ENCODE measurements around the gene PARVA. TPM values are rescaled to one million over a fixed set of nuclear protein-coding genes. Genes with fewer than 3 reads are reported as not detected.
"Not testable (repeated sequence)": the region's sequence is repeated elsewhere in the genome, so short reads cannot be mapped to it uniquely, and the experiment has no call there.

PARVA gene
- total and polyA plus RNA-seq, 4 donors = 3.1 to 11.7 (median 11.2) TPM

GRCh38 chr11:12363373-12363772 is 14.0 kb upstream of the PARVA start:
- 98% methylated on average over 1 of the region's 1 CpG for WGBS

GRCh38 chr11:12365965-12366575 is 11.3 kb upstream of the PARVA start:
- 60% methylated on average over 14 of the region's 14 CpGs for WGBS
- not testable (repeated sequence) for H3K27ac ChIP-seq (ENCODE audit: low read depth in 1 of 2, low read length in 2 of 2); H3K36me3 ChIP-seq (ENCODE audit: control insufficient read depth in 4 of 4, insufficient read depth in 3 of 4, low read depth in 1 of 4, low read length in 3 of 4); H3K27me3 ChIP-seq (ENCODE audit: control insufficient read depth in 4 of 4, insufficient read depth in 4 of 4, low read length in 3 of 4); H3K4me3 ChIP-seq (ENCODE audit: low read depth in 1 of 3, low read length in 3 of 3); H3K4me1 ChIP-seq (ENCODE audit: control insufficient read depth in 4 of 4, insufficient read depth in 4 of 4, low read length in 3 of 4); H3K9me3 ChIP-seq (ENCODE audit: control insufficient read depth in 4 of 4, low read length in 3 of 4); DNase-seq (ENCODE audit: low spot score); H3K9ac ChIP-seq (ENCODE audit: low read depth in 1 of 2, low read length in 2 of 2)

More at GRCh38 chr11:12363373-12363772, 14.0 kb upstream of the PARVA start:
- H3K36me3 ChIP-seq (ENCODE audit: control insufficient read depth in 4 of 4, insufficient read depth in 3 of 4, low read depth in 1 of 4, low read length in 3 of 4) = no peaks in the 10 kb centered on the region
- TF ChIP-seq HNF4G (IDR thresholded peaks at IDR 0.05) (no peak), SP1 (IDR thresholded peaks at IDR 0.05) (no peak), EGR1 (IDR thresholded peaks at IDR 0.05; ENCODE audit: low read depth in 2 of 2) (no peak), GABPA (IDR thresholded peaks at IDR 0.05 in 1 of 2, conservative IDR thresholded peaks at IDR 0.05 in 1 of 2) (no peak)
- TF ChIP-seq, protein P1, sequence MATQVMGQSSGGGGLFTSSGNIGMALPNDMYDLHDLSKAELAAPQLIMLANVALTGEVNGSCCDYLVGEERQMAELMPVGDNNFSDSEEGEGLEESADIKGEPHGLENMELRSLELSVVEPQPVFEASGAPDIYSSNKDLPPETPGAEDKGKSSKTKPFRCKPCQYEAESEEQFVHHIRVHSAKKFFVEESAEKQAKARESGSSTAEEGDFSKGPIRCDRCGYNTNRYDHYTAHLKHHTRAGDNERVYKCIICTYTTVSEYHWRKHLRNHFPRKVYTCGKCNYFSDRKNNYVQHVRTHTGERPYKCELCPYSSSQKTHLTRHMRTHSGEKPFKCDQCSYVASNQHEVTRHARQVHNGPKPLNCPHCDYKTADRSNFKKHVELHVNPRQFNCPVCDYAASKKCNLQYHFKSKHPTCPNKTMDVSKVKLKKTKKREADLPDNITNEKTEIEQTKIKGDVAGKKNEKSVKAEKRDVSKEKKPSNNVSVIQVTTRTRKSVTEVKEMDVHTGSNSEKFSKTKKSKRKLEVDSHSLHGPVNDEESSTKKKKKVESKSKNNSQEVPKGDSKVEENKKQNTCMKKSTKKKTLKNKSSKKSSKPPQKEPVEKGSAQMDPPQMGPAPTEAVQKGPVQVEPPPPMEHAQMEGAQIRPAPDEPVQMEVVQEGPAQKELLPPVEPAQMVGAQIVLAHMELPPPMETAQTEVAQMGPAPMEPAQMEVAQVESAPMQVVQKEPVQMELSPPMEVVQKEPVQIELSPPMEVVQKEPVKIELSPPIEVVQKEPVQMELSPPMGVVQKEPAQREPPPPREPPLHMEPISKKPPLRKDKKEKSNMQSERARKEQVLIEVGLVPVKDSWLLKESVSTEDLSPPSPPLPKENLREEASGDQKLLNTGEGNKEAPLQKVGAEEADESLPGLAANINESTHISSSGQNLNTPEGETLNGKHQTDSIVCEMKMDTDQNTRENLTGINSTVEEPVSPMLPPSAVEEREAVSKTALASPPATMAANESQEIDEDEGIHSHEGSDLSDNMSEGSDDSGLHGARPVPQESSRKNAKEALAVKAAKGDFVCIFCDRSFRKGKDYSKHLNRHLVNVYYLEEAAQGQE (IDR thresholded peaks at IDR 0.05) = no peak
- H3K4me1 ChIP-seq (ENCODE audit: control insufficient read depth in 4 of 4, insufficient read depth in 4 of 4, low read length in 3 of 4) = no peaks in the 10 kb centered on the region
- H3K27me3 ChIP-seq (ENCODE audit: control insufficient read depth in 4 of 4, insufficient read depth in 4 of 4, low read length in 3 of 4) = no peaks in the 10 kb centered on the region
- no peak overlapping the region for H3K4me3 ChIP-seq (ENCODE audit: low read depth in 1 of 3, low read length in 3 of 3)
- no peak overlapping the region for H3K9ac ChIP-seq (ENCODE audit: low read depth in 1 of 2, low read length in 2 of 2)
- H3K9me3 ChIP-seq (ENCODE audit: control insufficient read depth in 4 of 4, low read length in 3 of 4) = no peaks in the 10 kb centered on the region
- no peak overlapping the region for H3K27ac ChIP-seq (ENCODE audit: low read depth in 1 of 2, low read length in 2 of 2)
- no peak for DNase-seq (ENCODE audit: low spot score)

DNA sequence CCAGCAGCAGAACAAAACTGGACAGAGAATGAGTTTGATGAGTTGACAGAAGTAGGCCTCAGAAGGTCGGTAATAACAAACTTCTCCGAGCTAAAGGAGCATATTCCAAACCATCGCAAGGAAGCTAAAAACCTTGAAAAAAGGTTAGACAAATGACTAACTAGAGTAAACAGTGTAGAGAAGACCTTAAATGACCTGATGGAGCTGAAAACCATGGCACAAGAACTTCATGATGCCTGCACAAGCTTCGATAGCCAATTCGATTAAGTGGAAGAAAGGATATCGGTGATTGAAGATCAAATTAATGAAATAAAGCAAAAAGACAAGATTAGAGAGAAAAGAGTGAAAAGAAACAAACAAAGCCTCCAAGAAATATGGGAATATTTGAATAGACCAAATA is 10.3 kb upstream of the PARVA start:
- not testable (repeated sequence) for H3K27me3 ChIP-seq (ENCODE audit: control insufficient read depth in 4 of 4, insufficient read depth in 4 of 4, low read length in 3 of 4); H3K4me3 ChIP-seq (ENCODE audit: low read depth in 1 of 3, low read length in 3 of 3); H3K27ac ChIP-seq (ENCODE audit: low read depth in 1 of 2, low read length in 2 of 2); H3K9ac ChIP-seq (ENCODE audit: low read depth in 1 of 2, low read length in 2 of 2); H3K4me1 ChIP-seq (ENCODE audit: control insufficient read depth in 4 of 4, insufficient read depth in 4 of 4, low read length in 3 of 4); H3K9me3 ChIP-seq (ENCODE audit: control insufficient read depth in 4 of 4, low read length in 3 of 4); DNase-seq (ENCODE audit: low spot score); H3K36me3 ChIP-seq (ENCODE audit: control insufficient read depth in 4 of 4, insufficient read depth in 3 of 4, low read depth in 1 of 4, low read length in 3 of 4)
- 89% methylated on average over 6 of the region's 6 CpGs for WGBS

DNA sequence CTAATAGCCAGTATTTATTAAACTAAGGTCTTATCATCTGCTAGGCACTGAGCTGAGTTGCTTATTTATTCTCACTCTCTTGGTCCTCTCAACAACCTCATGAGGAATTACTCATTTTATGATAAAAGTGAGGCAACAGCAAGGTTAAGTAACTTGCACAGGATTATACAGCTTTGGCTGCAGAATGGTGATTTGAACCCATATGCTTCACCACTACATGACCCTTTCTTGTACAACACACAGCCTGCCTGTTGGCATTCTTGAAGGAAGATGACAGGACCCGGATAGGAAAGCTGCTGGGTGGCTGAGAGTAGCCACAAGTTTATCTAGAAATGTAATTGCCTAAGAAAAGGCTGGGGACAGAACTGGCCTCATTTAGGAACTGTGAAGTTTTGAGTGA is 5.3 kb upstream of the PARVA start:
- no peak overlapping the region for H3K9ac ChIP-seq (ENCODE audit: low read depth in 1 of 2, low read length in 2 of 2)
- H3K4me3 ChIP-seq (ENCODE audit: low read depth in 1 of 3, low read length in 3 of 3) = no peak overlapping the region
- H3K36me3 ChIP-seq (ENCODE audit: control insufficient read depth in 4 of 4, insufficient read depth in 3 of 4, low read depth in 1 of 4, low read length in 3 of 4) = no peaks in the 10 kb centered on the region
- no peak overlapping the region for H3K27ac ChIP-seq (ENCODE audit: low read depth in 1 of 2, low read length in 2 of 2)
- no peaks in the 10 kb centered on the region for H3K9me3 ChIP-seq (ENCODE audit: control insufficient read depth in 4 of 4, low read length in 3 of 4)
- H3K27me3 ChIP-seq (ENCODE audit: control insufficient read depth in 4 of 4, insufficient read depth in 4 of 4, low read length in 3 of 4) = no peaks in the 10 kb centered on the region
- DNase-seq (ENCODE audit: low spot score) = no peak
- peaks cover 0 to 3% (median 1%) of the 10 kb centered on the region in 4 donors for H3K4me1 ChIP-seq (ENCODE audit: control insufficient read depth in 4 of 4, insufficient read depth in 4 of 4, low read length in 3 of 4)
- WGBS = 52% methylated on average over 1 of the region's 1 CpG
- TF ChIP-seq TAF1 (conservative IDR thresholded peaks at IDR 0.05) (no peak), MAX (IDR thresholded peaks at IDR 0.05) (no peak), FOXA1 (IDR thresholded peaks at IDR 0.05) (no peak), EGR1 (IDR thresholded peaks at IDR 0.05; ENCODE audit: low read depth in 2 of 2) (no peak), RXRA (IDR thresholded peaks at IDR 0.05) (no peak), HNF4A (conservative IDR thresholded peaks at IDR 0.05) (no peak), YY1 (IDR thresholded peaks at IDR 0.05) (no peak), SP1 (IDR thresholded peaks at IDR 0.05) (no peak), JUND (IDR thresholded peaks at IDR 0.05) (no peak)
- TF ChIP-seq, protein P2, sequence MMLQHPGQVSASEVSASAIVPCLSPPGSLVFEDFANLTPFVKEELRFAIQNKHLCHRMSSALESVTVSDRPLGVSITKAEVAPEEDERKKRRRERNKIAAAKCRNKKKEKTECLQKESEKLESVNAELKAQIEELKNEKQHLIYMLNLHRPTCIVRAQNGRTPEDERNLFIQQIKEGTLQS (IDR thresholded peaks at IDR 0.05) = no peak
- TF ChIP-seq, protein P3, sequence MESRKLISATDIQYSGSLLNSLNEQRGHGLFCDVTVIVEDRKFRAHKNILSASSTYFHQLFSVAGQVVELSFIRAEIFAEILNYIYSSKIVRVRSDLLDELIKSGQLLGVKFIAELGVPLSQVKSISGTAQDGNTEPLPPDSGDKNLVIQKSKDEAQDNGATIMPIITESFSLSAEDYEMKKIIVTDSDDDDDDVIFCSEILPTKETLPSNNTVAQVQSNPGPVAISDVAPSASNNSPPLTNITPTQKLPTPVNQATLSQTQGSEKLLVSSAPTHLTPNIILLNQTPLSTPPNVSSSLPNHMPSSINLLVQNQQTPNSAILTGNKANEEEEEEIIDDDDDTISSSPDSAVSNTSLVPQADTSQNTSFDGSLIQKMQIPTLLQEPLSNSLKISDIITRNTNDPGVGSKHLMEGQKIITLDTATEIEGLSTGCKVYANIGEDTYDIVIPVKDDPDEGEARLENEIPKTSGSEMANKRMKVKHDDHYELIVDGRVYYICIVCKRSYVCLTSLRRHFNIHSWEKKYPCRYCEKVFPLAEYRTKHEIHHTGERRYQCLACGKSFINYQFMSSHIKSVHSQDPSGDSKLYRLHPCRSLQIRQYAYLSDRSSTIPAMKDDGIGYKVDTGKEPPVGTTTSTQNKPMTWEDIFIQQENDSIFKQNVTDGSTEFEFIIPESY (IDR thresholded peaks at IDR 0.05) = no peak
- TF ChIP-seq, protein P1 (IDR thresholded peaks at IDR 0.05) = no peak

Data from liver (tissue), 9 donors.